Tongue (tissue), 2 donors: ENCODE measurements around the gene GOLGA5. TPM values are rescaled to one million over a fixed set of nuclear protein-coding genes. Genes with fewer than 3 reads are reported as not detected.
A peak's percentile ranks its signal among the peaks of the same experiment; 100 is the strongest.
"Not testable (repeated sequence)": the region's sequence is repeated elsewhere in the genome, so short reads cannot be mapped to it uniquely, and the experiment has no call there.

Experiments used
- DNase-seq: peaks from one replicate; pipeline ENCODE4 v3.0.0-alpha.2; 2015
- total RNA-seq: library from RNA; depleted of rRNA; stranded (reverse); fragments of >200 nt; gene quantifications from one replicate; pipeline ENCODE4 v1.2.3, GENCODE V29; 2014

GOLGA5 gene
- total RNA-seq, 1 donor from 2014 or later: 31.9 TPM

- DNase-seq: not testable (repeated sequence)
These were observed 15.1 kb upstream of the GOLGA5 start for GRCh38 chr14:92778868-92779565.

DNA sequence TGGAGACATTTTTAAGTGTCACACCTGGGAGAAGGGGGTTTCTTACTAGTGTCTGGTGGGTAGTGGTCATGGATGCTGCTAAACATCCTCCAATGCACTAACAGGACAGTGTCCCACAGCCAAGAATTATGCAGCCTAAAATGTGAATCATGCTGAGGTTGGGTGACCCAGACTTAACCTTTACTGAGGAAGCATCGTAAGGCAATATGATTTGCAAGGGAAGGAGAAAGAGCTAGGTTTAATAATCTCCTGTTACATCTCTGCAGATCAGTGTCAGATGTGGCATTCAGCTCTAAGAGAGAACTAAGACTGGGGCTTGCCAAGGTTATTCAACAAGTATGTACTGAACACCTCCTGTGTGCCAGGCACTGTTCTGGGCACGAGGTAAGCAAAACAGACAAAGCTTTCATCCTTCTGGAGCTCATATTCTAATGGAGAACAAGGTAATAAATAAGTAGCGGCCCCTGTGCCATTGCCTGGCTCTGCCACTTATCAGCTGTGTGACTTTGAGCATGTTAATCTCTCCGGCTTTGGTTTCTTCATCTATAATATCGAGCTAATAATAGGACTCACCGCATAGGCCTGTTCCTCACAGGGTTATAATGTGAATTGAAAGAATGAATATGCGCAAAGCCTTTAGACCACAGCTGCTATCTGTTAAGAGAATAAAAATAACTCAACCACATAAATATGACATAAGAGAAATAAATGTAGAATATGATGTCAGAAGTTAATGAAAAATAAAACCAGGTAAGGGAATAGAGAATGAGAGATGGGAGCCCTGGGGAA is 13.5 kb upstream of the GOLGA5 start:
- DNase-seq: peak; percentile 45

GRCh38 chr14:92781350-92781749 is 12.8 kb upstream of the GOLGA5 start:
- DNase-seq: no peak

GRCh38 chr14:92783813-92784431 is 10.2 kb upstream of the GOLGA5 start:
- peak; percentile 80 for DNase-seq

GRCh38 chr14:92785667-92786426 is 8.3 kb upstream of the GOLGA5 start:
- DNase-seq: no peak

DNA sequence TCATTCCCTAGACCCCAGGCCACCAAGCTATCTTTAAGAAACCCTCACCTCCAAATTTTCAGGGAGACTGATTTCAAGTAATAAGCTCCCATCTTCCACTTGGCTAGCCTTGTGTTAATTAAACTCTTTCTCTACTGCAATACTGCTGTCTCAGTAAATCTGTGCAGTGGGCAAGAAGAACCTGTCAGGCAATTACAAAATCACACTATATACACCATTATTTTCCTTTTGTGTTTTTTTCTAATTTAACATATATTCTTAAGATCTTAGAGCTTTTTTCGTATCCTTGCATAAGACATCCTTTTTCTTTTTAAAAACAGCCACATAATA is 7.7 kb upstream of the GOLGA5 start:
- no peak for DNase-seq

GRCh38 chr14:92787554-92787953 is 6.6 kb upstream of the GOLGA5 start:
- no peak for DNase-seq

DNA sequence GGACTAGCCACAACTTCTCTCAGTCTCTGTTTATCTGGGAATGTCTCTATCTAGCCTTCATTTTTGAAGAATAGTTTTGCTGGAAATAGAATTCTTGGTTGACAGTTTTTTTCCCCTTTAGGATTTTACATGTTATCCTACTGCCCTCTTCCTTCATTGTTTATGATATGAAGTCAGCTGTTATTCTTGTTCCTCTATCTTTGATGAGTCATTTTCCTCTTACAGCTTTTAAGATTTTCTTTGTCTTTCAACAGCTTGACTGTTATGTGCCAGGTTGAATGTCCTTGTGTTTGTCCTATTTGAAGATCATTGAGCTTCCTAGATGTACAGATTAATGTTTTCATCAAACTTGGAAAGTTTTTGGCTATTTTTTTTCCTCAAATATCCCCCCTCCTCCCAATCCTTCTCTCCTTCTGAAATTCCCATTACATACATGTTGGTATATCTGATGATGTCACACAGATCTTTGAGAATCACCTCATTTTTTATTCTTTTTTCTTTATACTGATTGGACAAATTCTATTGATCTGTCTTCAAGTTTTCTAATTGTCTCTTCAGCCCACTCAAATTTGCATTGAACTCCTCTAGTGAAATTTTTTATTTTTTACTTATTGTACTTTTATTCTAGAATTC is 4.5 kb upstream of the GOLGA5 start:
- DNase-seq: no peak

GRCh38 chr14:92792885-92793284 is 1.2 kb upstream of the GOLGA5 start:
- no peak for DNase-seq

DNA sequence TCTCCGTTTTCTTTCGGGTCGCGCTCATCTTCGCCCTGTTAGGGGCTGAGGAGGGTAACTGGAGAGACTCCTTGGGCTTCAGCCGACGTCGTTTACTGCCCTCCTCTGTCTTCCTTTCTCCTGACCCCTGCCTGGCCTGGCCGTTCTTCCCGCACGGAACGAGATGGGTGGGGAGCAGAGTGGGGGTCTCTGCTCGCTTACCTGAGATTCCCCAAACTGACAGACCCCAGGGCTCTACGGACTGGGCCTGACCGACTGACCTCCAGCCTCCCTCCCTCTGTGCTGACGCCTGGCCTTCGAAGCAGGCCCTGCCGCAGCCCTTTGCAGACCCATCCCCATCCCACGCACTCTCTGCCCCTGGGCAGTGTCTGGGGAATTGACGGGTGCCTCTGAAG is 439 bp downstream of the GOLGA5 start:
- DNase-seq: no peak

DNA sequence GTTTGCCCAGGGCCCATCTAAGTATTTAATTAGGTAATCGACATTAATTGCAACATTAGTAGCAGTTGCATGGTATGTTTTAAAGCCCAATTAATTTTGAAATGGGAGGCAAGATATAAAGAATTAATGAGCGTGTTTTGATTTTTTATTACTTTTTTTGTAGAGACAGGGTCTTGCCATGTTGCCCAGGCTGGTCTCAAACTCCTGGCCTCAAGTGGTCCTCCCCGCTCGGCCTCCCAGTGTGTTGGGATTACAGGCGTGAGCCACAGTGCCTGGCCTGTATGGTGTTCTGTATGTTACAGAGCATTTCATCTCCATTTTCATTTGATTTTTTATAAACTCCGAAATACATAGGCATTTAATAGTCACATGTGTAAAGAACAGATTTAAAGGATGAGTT is 856 bp downstream of the GOLGA5 start:
- DNase-seq: no peak

DNA sequence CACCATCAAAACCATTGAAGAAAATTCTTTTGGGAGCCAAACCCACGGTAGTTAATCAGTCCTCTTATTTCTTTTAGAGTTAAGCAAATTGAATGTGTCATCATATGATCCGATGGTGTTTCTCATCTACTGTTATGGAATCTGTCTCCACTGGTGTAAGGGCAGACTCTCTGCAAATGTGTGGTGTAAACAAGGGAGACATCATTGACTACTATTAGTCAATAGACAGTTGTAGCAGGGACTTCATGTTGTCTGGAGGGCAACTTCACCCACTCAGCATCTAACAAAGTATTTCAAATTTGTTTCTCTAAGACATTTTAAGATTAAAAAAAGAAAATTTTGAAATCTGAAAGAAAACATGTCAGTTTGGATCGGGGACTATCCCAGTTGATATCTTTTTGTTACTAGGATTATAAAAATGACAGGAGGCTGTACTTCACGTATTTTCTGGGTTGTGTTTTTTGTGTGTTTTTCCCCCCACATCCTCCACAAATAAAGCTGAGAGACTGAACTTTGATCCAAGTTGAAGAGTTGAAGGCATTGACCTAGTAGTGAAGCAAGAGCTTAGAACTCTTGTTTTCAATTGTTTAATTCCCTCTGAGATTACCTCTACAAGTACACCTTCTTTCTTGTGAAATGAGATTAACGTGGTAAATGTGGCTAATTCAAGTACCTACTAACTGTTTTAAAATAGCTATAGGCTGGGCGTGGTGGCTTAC is 4.0 kb downstream of the GOLGA5 start:
- no peak for DNase-seq

DNA sequence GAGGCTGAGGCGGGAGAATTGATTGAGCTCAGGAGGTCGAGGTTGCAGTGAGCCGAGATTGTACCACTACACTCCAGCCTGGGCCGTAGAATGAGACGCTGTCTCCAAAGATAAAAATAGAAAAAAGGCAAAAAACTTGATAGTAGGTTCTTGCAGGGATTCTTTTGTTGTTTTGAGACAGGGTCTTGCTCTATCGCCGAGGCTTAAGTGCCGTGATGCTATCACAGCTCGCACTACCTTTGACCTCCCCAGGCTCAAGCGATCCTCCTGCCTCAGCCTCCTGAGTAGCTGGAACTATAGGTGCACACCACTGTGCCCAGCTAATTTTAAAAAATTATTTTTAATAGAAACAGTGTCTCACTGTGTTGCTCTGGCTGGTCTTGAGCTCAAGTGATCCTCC is 4.7 kb downstream of the GOLGA5 start:
- DNase-seq: no peak

DNA sequence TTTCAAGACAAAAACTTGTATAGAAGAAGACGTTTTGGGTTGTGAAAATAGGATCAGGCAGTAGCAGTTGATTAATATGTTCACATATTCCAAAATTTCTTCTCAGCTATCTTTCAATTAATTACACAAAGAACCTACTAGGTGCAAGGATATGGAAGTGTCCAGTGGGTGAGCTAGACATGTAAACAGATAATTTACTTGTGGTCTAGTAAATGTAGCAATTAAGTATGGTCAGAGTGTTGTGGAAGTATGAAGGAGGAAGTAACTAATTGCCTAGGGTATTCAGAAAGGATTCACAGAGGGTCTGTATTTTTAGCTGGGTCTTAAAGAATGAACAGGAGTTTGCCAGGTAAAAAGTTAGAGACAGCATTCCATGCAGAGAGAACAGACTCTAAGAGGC is 5.9 kb downstream of the GOLGA5 start:
- DNase-seq: no peak

DNA sequence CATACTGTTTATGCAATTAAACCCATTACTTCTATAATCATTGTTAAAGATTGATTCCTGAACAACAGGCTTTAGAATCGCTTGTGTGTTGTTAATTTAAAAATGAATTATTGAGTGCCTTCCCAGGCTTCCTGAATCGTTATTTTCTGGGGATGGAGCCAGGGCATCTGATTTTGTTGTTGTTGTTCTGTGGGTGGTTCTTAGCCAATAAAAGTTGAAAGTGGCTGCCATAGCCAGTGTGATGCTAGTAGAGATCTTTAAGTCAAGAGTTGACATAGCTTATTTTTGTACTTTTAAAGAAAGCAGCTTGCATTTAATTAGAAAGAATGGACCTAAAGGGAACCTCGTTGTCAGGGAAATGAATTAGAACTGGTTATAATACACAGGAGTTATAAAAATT is 6.4 kb downstream of the GOLGA5 start:
- DNase-seq: no peak

DNA sequence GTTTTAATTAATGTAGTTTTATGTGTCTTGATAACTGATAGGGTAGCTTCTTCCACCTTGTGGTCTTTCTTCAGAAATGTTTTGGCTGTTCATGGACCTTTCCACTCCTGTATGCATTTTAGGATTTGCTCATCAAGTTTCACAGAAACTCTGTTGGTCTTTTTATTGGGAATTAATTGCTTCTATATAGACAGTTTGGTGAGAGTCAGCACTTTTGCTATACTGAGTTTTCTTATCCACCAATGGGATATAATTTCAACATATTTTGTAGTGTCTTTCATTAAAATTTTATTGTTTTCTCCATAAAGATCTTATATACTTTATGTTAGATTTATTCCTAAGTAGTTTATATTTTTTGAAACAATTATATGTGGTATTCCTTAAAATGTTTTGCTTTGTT is 7.8 kb downstream of the GOLGA5 start:
- DNase-seq: no peak

DNA sequence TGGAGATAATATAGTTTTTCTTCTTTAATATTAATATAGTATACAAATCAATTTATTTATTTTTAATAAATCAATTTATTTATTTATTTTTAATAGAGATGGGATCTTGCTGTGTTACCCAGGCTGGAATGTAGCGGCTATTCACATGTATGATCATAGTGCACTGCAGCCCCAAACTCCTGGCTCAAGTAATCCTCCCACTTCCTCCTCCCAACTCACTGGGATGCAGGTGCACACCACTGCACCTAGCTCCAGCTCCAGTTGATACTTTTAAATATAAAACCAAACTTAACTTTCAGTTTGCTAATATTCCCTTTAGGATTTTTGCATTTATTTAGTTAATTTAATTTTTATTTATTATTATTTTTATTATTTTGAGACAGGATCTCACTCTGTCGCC is 8.6 kb downstream of the GOLGA5 start:
- no peak for DNase-seq

GRCh38 chr14:92813201-92813600 is 19.1 kb downstream of the GOLGA5 start:
- DNase-seq: no peak

DNA sequence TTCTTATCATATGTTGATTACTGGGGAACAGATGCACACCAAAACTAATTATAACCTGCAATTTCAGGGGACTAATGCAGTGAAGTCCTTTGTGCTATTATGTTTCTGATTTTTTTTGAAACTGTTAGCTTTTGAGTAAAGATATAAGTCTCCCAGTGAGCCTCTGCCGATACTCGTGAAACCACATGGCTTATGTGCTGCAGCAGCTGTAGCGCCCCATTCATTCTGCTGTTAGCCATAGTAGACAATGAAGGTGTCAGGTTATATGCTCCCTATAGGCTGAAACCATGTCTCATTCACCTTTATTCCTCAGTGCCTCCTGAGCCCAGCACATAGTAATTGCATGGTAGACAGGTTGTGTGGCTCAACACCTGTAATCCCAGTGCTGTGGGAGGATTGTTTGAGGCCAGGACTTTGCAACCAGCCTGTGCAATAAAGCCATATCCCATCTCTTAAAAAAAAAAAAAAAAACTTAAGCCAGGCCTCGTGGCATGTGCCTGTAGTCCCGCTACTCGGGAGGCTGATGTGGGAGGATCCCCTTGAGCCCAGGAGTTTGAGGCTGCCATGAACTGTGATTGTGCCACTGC is 25.0 kb downstream of the GOLGA5 start:
- DNase-seq: no peak

GRCh38 chr14:92819680-92820535 is 25.8 kb downstream of the GOLGA5 start:
- not testable (repeated sequence) for DNase-seq
